SH-SY5Y (cell line): ENCODE results near the gene CRYZL1.

Experiments used
- GATA2 ChIP-seq: IDR thresholded peaks from 2 replicates; pipeline ENCODE4 v1.6.1; 2011; ENCODE audit warnings: mild to moderate bottlenecking, low read depth, low read length
- GATA3 ChIP-seq: IDR thresholded peaks from 2 replicates; pipeline ENCODE4 v1.6.1; 2011; ENCODE audit warnings: low read depth, mild to moderate bottlenecking, low read length, moderate library complexity

The CRYZL1 gene

DNA sequence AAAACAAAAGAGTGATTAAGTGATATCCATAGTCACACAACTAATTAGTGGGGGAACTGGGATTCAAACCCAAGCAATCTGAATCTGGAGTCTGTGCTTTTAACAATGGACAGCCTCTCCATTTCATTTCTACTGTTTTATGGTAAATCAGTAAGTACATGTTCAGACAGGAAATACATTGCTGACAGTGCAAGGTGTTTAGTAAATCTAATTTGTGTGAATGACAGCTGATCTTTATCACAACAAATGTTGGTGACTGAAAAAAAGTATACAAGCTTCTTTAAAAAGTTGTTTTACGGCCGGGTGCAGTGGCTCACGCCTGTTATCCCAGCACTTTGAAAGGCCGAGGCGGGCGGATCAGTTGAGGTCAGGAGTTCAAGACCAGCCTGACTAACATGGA lies 73.6 kb downstream of the CRYZL1 start:
- no peak for TF ChIP-seq GATA3
- no peak for TF ChIP-seq GATA2

- TF ChIP-seq GATA2 (no peak), GATA3 (no peak)
Measured at GRCh38 chr21:33566514-33566913, 75.0 kb downstream of the CRYZL1 start.

- no peak for TF ChIP-seq GATA3
- no peak for TF ChIP-seq GATA2
Measured at GRCh38 chr21:33562389-33562788, 79.2 kb downstream of the CRYZL1 start.

GRCh38 chr21:33561373-33561772 lies 80.2 kb downstream of the CRYZL1 start:
- TF ChIP-seq GATA2 (no peak), GATA3 (no peak)

DNA sequence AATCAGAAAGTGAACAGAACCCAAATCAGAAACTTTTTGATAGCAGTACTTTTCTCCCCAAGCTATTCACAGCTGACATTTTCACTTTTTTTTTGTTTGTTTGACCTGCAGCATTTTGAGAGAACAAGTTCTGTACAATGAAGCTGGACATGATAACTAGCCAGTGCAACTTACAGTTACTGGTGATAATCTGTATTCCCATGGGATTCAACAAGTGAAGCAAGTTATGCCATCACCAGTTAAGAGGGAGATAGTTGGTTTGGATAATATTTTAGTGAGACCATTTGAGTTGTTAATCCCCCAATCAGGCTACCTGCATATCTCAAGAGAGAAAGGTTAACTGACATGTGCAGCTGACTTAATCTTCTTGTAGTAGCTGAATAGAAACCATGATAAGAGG lies 80.6 kb downstream of the CRYZL1 start:
- TF ChIP-seq GATA3 (no peak), GATA2 (no peak)

DNA sequence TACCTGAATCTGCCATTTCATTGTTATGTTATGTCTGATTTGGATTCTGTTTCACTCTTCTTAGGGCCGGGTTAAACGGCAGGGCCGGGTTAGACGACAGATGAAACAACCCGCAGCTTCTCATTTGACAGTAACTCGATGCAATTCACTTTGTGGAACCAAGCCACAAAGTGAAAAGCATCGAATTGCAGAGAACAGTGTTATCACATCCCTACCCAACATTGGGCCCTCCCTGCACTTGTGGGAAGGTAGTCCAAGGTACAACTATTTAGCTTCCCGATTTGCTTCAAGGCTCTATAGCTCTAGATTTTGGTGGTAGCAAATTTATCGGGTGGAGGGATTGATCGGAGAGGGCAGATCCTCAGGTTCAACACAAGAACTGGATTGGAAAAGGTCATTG lies 81.7 kb downstream of the CRYZL1 start:
- TF ChIP-seq GATA2, result no peak
- TF ChIP-seq GATA3, result no peak

- no peak for TF ChIP-seq GATA3
- TF ChIP-seq GATA2, result no peak
Measured at GRCh38 chr21:33558777-33559421, 82.6 kb downstream of the CRYZL1 start.

DNA sequence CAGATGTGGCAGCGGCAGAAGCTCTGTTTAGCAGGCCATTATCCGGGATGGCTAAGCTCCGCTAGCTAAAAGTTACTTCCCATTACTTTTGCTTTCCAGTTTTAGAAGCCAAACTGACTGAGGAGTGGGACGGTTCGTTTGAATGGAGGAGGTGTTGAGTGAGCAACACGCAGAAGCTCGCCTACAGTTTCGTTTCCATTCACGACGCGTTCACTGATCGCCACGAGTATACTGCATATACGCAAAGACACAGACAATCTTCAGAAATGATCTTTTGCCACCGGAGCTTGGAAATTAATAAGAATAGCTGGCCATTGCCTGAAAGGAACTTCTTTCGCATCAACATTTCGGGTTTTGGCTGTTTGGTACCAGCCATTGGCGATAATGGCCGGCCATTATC lies 84.1 kb downstream of the CRYZL1 start:
- TF ChIP-seq GATA3 (no peak), GATA2 (no peak)

DNA sequence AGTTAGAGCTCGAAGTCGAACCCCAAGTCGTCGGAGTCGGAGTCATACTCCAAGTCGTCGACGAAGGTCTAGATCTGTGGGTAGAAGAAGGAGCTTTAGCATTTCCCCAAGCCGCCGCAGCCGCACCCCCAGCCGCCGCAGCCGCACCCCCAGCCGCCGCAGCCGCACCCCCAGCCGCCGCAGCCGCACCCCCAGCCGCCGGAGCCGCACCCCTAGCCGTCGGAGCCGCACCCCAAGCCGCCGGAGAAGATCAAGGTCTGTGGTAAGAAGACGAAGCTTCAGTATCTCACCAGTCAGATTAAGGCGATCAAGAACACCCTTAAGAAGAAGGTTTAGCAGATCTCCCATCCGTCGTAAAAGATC lies 86.6 kb downstream of the CRYZL1 start:
- TF ChIP-seq GATA2 (no peak), GATA3 (no peak)

- TF ChIP-seq GATA2 (no peak), GATA3 (no peak)
Measured at GRCh38 chr21:33554236-33554981, 87.1 kb downstream of the CRYZL1 start.

DNA sequence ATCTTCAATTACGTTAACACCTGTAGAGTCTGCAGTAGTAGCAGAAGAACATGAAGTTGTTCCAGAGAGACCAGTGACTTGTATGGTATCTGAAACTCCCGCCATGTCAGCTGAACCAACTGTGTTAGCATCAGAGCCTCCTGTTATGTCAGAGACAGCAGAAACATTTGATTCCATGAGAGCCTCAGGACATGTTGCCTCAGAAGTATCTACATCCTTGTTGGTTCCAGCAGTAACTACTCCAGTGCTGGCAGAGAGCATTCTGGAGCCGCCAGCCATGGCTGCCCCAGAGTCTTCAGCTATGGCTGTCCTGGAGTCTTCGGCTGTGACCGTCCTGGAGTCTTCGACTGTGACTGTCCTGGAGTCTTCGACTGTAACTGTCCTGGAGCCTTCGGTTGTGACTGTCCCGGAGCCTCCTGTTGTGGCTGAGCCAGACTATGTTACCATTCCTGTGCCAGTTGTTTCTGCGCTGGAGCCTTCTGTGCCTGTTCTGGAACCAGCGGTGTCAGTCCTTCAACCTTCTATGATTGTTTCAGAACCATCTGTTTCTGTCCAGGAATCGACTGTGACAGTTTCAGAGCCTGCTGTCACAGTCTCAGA lies 88.4 kb downstream of the CRYZL1 start:
- TF ChIP-seq GATA2 (no peak), GATA3 (no peak)

- TF ChIP-seq GATA2, result no peak
Measured at GRCh38 chr21:33552093-33552998, 89.2 kb downstream of the CRYZL1 start.

DNA sequence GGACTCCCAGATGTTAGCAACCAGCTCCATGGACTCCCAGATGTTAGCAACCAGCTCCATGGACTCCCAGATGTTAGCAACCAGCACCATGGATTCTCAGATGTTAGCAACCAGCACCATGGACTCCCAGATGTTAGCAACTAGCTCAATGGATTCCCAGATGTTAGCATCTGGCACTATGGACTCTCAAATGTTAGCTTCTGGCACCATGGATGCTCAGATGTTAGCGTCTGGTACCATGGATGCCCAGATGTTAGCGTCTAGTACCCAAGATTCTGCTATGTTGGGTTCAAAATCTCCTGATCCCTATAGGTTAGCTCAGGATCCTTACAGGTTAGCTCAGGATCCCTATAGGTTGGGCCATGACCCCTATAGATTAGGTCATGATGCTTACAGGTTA lies 89.9 kb downstream of the CRYZL1 start:
- TF ChIP-seq GATA2 (no peak), GATA3 (no peak)
